GM12801 (cell line): ENCODE results near the gene TTC16.

Experiments
- CTCF ChIP-seq: IDR thresholded peaks from one replicate; pipeline ENCODE4 v1.5.1; 2011; ENCODE audit warnings: control low read depth; ENCODE audit not compliant: insufficient read length; ENCODE audit errors: extremely low read depth

Gene TTC16

DNA sequence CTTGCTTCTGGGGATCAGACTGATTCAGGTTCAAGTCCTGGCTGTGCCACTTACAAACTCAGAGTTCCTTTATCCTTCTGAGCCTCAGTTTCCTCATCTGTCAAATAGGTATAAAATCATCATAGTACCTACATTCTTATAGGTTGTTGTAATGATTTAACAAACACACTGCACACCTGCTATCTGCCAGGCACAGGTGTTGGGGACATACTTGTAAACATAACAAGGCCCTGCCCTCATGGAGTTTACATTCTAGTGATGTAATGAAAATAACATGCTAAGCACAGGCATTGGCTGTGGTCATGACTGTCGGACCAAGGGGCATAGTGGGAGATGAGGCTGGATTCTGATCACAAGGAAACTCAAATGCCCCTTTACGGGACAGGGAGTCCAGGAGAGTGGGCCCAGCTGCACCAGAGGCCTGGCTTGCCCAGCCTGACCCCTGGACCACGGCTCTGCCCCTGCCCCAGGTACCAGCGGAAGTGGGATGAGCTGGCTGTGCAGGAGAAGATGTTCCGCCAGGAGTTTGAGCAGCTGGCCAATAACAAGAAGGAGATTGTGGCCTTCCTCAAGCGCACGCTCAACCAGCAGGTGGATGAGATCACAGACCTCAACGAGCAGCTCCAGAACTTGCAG, 6.8 kb upstream of the TTC16 start:
- no peak for TF ChIP-seq CTCF

DNA sequence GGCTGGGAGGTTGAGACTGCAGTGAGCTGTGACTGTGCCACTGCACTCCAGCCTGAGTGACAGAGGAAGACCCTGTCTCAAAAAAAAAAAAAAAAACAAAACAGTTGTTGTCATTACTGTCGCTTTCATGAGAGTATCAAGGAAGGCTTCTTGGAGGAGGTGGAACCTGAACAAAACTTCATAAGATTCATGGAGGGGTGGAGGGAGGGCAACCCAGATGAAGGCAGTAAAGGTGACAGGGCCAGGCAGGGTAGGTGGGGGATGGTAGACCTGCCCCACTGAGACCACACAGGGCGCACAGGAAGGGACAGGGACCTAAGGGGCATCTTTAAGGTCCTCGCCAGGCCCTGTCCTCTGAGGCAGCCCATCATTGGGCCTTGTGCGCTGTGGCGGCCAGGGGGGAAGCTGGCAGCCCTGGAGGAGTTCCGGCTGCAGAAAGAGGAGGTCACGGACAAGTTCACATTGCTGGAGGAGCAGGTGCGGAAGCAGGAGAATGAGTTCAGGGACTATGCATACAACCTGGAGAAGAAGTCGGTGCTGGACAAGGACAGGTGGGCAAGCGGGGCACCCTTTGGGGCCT, 5.6 kb upstream of the TTC16 start:
- TF ChIP-seq CTCF: no peak

GRCh38 chr9:127711226-127711701, 4.6 kb upstream of the TTC16 start:
- TF ChIP-seq CTCF: no peak

DNA sequence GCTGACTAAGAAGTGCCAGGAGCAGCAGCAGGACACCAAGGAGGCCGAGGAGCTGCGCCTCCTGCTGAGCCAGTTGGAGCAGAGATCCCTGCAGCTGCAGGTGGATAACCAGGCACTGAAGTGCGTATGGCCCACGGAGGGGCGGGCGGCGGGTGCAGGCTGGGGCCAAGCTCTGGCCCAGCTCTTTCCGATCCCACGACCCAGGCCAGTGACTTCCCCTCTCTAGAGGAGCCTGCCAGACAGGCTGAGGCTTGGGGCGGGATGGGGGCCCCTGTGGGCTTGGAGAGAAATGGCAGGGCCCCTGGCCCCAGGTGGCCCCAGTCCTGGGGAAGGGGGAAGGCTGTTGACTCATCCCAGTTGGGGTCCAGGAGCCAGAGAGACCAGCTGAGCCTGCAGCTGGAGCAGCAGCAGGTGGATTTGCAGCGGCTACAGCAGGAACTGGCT, 4.0 kb upstream of the TTC16 start:
- TF ChIP-seq CTCF: no peak

DNA sequence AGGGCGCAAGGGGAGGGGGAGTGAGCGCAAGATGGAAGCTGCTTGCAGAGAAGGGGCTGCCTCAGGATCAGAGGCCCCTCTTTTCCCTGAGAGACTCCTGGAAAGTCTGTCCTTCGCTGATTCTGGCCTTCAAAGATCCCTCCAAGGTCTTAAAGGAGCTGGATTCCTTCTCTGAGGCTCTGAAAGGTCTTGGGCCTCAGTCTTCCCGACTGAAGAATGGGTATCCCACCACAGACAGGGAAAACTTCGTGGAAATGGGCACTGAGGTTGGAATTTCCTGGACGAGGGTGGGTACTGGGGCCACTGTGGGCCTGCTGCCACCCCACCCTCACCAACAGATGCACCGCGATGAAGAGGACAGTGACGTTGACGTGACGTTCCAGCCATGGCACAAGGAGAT, 3.5 kb upstream of the TTC16 start:
- TF ChIP-seq CTCF: no peak

DNA sequence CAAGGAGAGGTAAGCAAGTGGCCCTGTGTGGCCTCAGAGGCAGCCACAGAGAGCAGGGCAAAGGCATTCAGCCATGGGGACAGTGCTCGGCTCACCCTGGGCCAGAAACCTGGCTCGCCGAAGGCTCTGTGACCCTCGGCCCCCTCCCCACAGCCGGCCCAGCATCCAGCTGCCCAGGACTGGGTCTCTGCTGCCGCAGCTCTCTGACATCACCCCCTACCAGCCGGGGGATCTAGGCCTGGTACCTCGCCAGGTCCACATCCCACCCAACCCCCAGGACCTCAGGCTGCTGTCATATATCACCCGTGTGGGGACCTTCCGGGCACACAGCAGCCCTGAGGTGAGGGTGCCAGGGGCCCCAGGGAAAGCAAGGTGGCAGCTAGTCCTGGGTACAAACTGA, 3.0 kb upstream of the TTC16 start:
- TF ChIP-seq CTCF: no peak

DNA sequence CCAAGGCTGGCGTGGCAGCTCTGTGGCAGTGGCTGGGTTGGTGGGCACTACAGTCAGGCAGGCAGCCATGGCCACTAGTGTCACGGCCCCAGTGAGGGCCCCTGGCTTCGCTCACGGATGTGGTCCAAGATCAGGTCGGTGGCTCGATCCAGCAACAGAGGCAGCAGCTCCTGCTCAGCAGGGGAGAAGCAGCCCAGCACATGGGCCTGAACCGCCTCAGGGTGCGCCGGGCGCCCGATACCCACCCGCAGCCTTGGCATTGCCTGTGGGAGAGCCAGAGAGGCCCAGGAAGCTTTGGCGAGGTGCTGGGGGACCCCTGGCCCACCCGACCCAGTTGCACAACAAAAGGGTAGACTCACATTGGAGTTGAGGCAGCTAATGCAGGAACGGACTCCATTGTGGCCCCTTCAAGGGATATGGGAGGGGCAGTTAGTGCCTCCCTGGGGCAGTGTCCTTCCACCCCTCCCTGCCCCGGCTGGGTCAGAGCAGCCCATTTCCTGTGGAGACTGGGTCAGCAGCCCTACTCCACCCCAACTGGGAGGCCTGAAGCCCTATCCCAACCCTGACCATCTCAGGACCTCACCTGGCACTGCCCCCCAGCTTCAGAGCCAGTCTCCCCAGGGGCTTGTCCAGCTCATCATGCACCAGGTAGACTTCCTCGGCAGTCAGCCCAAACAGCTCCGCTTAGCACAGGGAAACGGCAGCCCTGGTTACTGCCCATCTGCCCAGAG, 1.7 kb upstream of the TTC16 start:
- TF ChIP-seq CTCF: no peak
